Right cardiac atrium (tissue), 5 donors: ENCODE data around the gene IFT122. TPM values are rescaled to one million over a fixed set of nuclear protein-coding genes. Genes with fewer than 3 reads are reported as not detected.

Source experiments
- ATAC-seq, 2 donors: fragments of 200-7000 bp; cut with Tn5 transposase; one replicate each; pipeline versions ENCODE4 v1.8.0 to v1.9.1; 2020; ENCODE audit warnings: moderate library complexity in 2 of 2, mild to moderate bottlenecking in 1 of 2
- DNase-seq, 3 donors: peaks; one replicate each; pipeline ENCODE4 v3.0.0-alpha.2; 2020
- H3K27ac ChIP-seq: one replicate; pipeline ENCODE4 v1.5.1; 2013; ENCODE audit warnings: mild to moderate bottlenecking, low read length, control low read depth, moderate library complexity
- H3K27me3 ChIP-seq: one replicate; pipeline ENCODE4 v1.6.1; 2013; ENCODE audit not compliant: control insufficient read depth, insufficient read depth
- H3K4me1 ChIP-seq: one replicate; pipeline ENCODE4 v1.6.1; 2013; ENCODE audit warnings: low read length; ENCODE audit not compliant: control insufficient read depth, insufficient read depth
- H3K4me3 ChIP-seq: one replicate; pipeline ENCODE4 v1.5.1; 2013; ENCODE audit warnings: low read length, control low read depth
- H3K9me3 ChIP-seq: one replicate; pipeline ENCODE4 v1.6.1; 2013; ENCODE audit warnings: low read length; ENCODE audit not compliant: control insufficient read depth
- WGBS: extraction: QIAGEN DNeasy Blood & Tissue Kit; methylation state at CpG from one replicate; pipeline ENCODE4 v1.1.7; 2013; 5-methylcytosine and 5-hydroxymethylcytosine counted together
- intact Hi-C, 4 donors: fragments of 100-400 bp; cut with DNase I; formaldehyde crosslinking; loops; one replicate each; pipeline versions ENCODE4 v1.11.0 to v1.14.0; 2022 to 2023
- polyA plus RNA-seq: library from polyadenylated mRNA; stranded (reverse); fragments of 200-250 nt; gene quantifications from one replicate; pipeline ENCODE4 v1.2.3, GENCODE V29; 2013
- total RNA-seq, 4 donors: library from RNA; stranded (reverse); fragmentation: NEBNext Ultra II Directional; extraction: Animal tissue kit (Norgen Biotek cat#: 25700); gene quantifications; one replicate each; pipeline ENCODE4 v1.2.1, GENCODE V29; 2021
- donor health status: healthy with polysubstance abuse.
- donor health status: DM: no; HTN: yes; CAD: no.
- donor health status: DM: no; HTN: no; CAD: no.
- donor health status: DM: no; HTN: yes; CAD: no; lungs with severe emphysema.
- donor health status: DM: yes; HTN: yes; CAD: no.

IFT122 gene
- total and polyA plus RNA-seq, 5 donors = 17.7 to 46.4 (median 35.7) TPM

- no peak for DNase-seq
- H3K27ac ChIP-seq = no peak overlapping the region
- H3K9me3 ChIP-seq = no peaks in the 10 kb centered on the region
- ATAC-seq = peak in 1 of 2 donors; percentile 46
- intact Hi-C loops = no loop called here
- H3K4me3 ChIP-seq = peak overlapping the region; percentile 27
- H3K4me1 ChIP-seq = peaks cover 2% of the 10 kb centered on the region
- no peaks in the 10 kb centered on the region for H3K27me3 ChIP-seq
- 6% methylated on average over 8 of the region's 8 CpGs for WGBS
These were observed 12.0 kb upstream of the IFT122 start for GRCh38 chr3:129428007-129428375.

- Histone ChIP-seq H3K4me3 (peak within 1 kb of the TSS; percentile 27), H3K27ac (no peak within 1 kb of the TSS), H3K4me1 (peaks cover 2% of the 10 kb centered on the region), H3K9me3 (no peaks in the 10 kb centered on the region), H3K27me3 (no peaks in the 10 kb centered on the region)
- ATAC-seq = peak; percentile 97 to 98
- WGBS = 3% methylated on average over 42 of the region's 42 CpGs
- intact Hi-C loops = no loop called here
- peak; percentile 97 to 99 (median 99) for DNase-seq
These were observed 11.5 kb upstream of the IFT122 start, which contains the start of gene EFCAB12 for GRCh38 chr3:129428376-129429079. EFCAB12 (minus strand) TSS chr3:129428636; CDS start chr3:129428488, 148 bp downstream.

GRCh38 chr3:129429080-129429451 lies 11.0 kb upstream of the IFT122 start:
- H3K27ac ChIP-seq = no peak overlapping the region
- DNase-seq = no peak
- intact Hi-C loops = no loop called here
- H3K27me3 ChIP-seq = no peaks in the 10 kb centered on the region
- no peak for ATAC-seq
- no peak overlapping the region for H3K4me3 ChIP-seq
- H3K4me1 ChIP-seq = peaks cover 2% of the 10 kb centered on the region
- 76% methylated on average over 3 of the region's 3 CpGs for WGBS
- no peaks in the 10 kb centered on the region for H3K9me3 ChIP-seq

- no peak for DNase-seq
- no peaks in the 10 kb centered on the region for H3K9me3 ChIP-seq
- no peak for ATAC-seq
- 90% methylated on average over 4 of the region's 4 CpGs for WGBS
- intact Hi-C loops = no loop called here
- peaks cover 2% of the 10 kb centered on the region for H3K4me1 ChIP-seq
- H3K27me3 ChIP-seq = no peaks in the 10 kb centered on the region
- no peak overlapping the region for H3K27ac ChIP-seq
- no peak overlapping the region for H3K4me3 ChIP-seq
These were observed 10.4 kb upstream of the IFT122 start for GRCh38 chr3:129429602-129430001.

- no peak for ATAC-seq
- intact Hi-C loops = no loop called here
- no peak for DNase-seq
- H3K27ac ChIP-seq = no peak overlapping the region
- no peaks in the 10 kb centered on the region for H3K27me3 ChIP-seq
- peaks cover 2% of the 10 kb centered on the region for H3K4me1 ChIP-seq
- WGBS = 90% methylated on average over 7 of the region's 7 CpGs
- H3K9me3 ChIP-seq = no peaks in the 10 kb centered on the region
- H3K4me3 ChIP-seq = no peak overlapping the region
These were observed 8.0 kb upstream of the IFT122 start for GRCh38 chr3:129432036-129432435.

- DNase-seq (no peak), ATAC-seq (no peak)
- Histone ChIP-seq H3K27me3 (no peaks in the 10 kb centered on the region), H3K4me3 (no peak overlapping the region), H3K4me1 (peaks cover under 1% of the 10 kb centered on the region), H3K9me3 (no peaks in the 10 kb centered on the region), H3K27ac (no peak overlapping the region)
- intact Hi-C loops = no loop called here
These were observed 7.4 kb upstream of the IFT122 start for GRCh38 chr3:129432671-129433070.

- intact Hi-C loops = no loop called here
- peaks cover 2% of the 10 kb centered on the region for H3K4me1 ChIP-seq
- 91% methylated on average over 5 of the region's 5 CpGs for WGBS
These were observed 6.5 kb upstream of the IFT122 start for GRCh38 chr3:129433565-129433964.

GRCh38 chr3:129434140-129434539 lies 5.9 kb upstream of the IFT122 start:
- Histone ChIP-seq H3K27me3 (no peaks in the 10 kb centered on the region), H3K9me3 (no peaks in the 10 kb centered on the region), H3K4me1 (peaks cover 3% of the 10 kb centered on the region), H3K27ac (no peak overlapping the region), H3K4me3 (no peak overlapping the region)
- DNase-seq (no peak), ATAC-seq (no peak)
- 92% methylated on average over 1 of the region's 1 CpG for WGBS
- intact Hi-C loops = no loop called here

More at GRCh38 chr3:129433565-129433964, 6.5 kb upstream of the IFT122 start:
- no peak overlapping the region for H3K27ac ChIP-seq
- no peak for ATAC-seq
- no peaks in the 10 kb centered on the region for H3K27me3 ChIP-seq
- no peak for DNase-seq
- H3K4me3 ChIP-seq = no peak overlapping the region
- H3K9me3 ChIP-seq = no peaks in the 10 kb centered on the region

- ATAC-seq = no peak
- Histone ChIP-seq H3K9me3 (no peaks in the 10 kb centered on the region), H3K4me3 (no peak overlapping the region), H3K4me1 (peaks cover 3% of the 10 kb centered on the region), H3K27me3 (no peaks in the 10 kb centered on the region), H3K27ac (no peak overlapping the region)
- intact Hi-C loops = no loop called here
- DNase-seq = no peak
- WGBS = 89% methylated on average over 1 of the region's 1 CpG
These were observed 4.7 kb upstream of the IFT122 start for GRCh38 chr3:129435367-129435766.

GRCh38 chr3:129439226-129439816 lies 703 bp upstream of the IFT122 start:
- Histone ChIP-seq H3K9me3 (no peaks in the 10 kb centered on the region), H3K27ac (peak overlapping the region; percentile 82), H3K4me3 (peak overlapping the region; percentile 64), H3K27me3 (no peaks in the 10 kb centered on the region), H3K4me1 (peaks cover 22% of the 10 kb centered on the region)
- intact Hi-C loops = no loop called here
- DNase-seq = peak; percentile 46 to 73 (median 69)
- ATAC-seq = peak; percentile 0 to 7
- under 1% methylated on average over 17 of the region's 17 CpGs for WGBS

GRCh38 chr3:129440618-129441190 lies 680 bp downstream of the IFT122 start:
- intact Hi-C loops = no loop called here
- peak overlapping the region; percentile 94 for H3K27ac ChIP-seq
- DNase-seq (no peak), ATAC-seq (no peak)
- H3K4me1 ChIP-seq = peaks cover 22% of the 10 kb centered on the region
- H3K27me3 ChIP-seq = no peaks in the 10 kb centered on the region
- H3K4me3 ChIP-seq = peak overlapping the region; percentile 64
- 7% methylated on average over 9 of the region's 9 CpGs for WGBS
- no peaks in the 10 kb centered on the region for H3K9me3 ChIP-seq
